OCI-LY3 (cell line): ENCODE data around the gene SCAF8.
"Not testable (repeated sequence)": the region's sequence is repeated elsewhere in the genome, so short reads cannot be mapped to it uniquely, and the experiment has no call there.

Experiments
- H2AFZ ChIP-seq: fragments of 200-600, 300-600 bp; shearing (Covaris generic); 2 replicates; pipeline ENCODE4 v1.6.0; 2014; ENCODE audit warnings: antibody characterized with exemption, low read depth, low read length
- H3K27ac ChIP-seq: fragments of 200-600, 300-600 bp; sonication (generic); 2 replicates; pipeline ENCODE4 v1.5.1; 2014; ENCODE audit warnings: mild to moderate bottlenecking, low read length, moderate library complexity, mixed read lengths
- H3K27me3 ChIP-seq: fragments of 200-600, 300-600 bp; sonication (generic); 2 replicates; pipeline ENCODE4 v1.6.1; 2014; ENCODE audit warnings: low read depth, low read length, mixed read lengths
- H3K36me3 ChIP-seq: fragments of 200-600, 300-600 bp; sonication (generic); replicated peaks from 2 replicates; pipeline ENCODE3; 2014; ENCODE audit warnings: low read depth, low read length, mixed read lengths
- H3K4me1 ChIP-seq: fragments of 300-600, 200-600 bp; sonication (generic); 2 replicates; pipeline ENCODE4 v1.6.1; 2014; ENCODE audit warnings: low read length, mixed read lengths
- H3K4me2 ChIP-seq: fragments of 200-600, 300-600 bp; sonication (generic); 2 replicates; pipeline ENCODE4 v1.6.1; 2014; ENCODE audit warnings: low read length, mixed read lengths
- H3K4me3 ChIP-seq: fragments of 300-600, 200-600 bp; sonication (generic); 2 replicates; pipeline ENCODE4 v1.5.1; 2014; ENCODE audit warnings: antibody characterized with exemption, mild to moderate bottlenecking, low read length, moderate library complexity
- H3K79me2 ChIP-seq: fragments of 300-600, 200-600 bp; shearing (Covaris generic); 2 replicates; pipeline ENCODE4 v1.6.1; 2014; ENCODE audit warnings: mild to moderate bottlenecking, low read length, mixed read lengths
- H3K9ac ChIP-seq: fragments of 300-600, 200-600 bp; shearing (Covaris generic); 2 replicates; pipeline ENCODE4 v1.6.0; 2014; ENCODE audit warnings: mild to moderate bottlenecking, low read length, moderate library complexity
- H3K9me3 ChIP-seq: fragments of 200-600, 300-600 bp; shearing (Covaris generic); 2 replicates; pipeline ENCODE4 v1.6.1; 2014; ENCODE audit warnings: low read length, mixed read lengths; ENCODE audit not compliant: insufficient read depth
- H4K20me1 ChIP-seq: fragments of 200-600, 300-600 bp; sonication (generic); 2 replicates; pipeline ENCODE4 v1.6.1; 2016; ENCODE audit warnings: low read length, mixed read lengths; ENCODE audit not compliant: insufficient read depth
- EZH2phosphoT487 ChIP-seq: fragments of 200-600 bp; shearing (Covaris generic); IDR thresholded peaks from 2 replicates; pipeline ENCODE4 v1.6.1; 2018; ENCODE audit warnings: antibody characterized with exemption, mixed run types, low read depth
- TF ChIP-seq, protein P1 (sequence below): fragments of 200-600, 300-600 bp; sonication (generic); IDR thresholded peaks from 2 replicates; pipeline ENCODE4 v1.5.1; 2014; ENCODE audit warnings: antibody characterized with exemption, low read length, low read depth

Gene SCAF8

DNA sequence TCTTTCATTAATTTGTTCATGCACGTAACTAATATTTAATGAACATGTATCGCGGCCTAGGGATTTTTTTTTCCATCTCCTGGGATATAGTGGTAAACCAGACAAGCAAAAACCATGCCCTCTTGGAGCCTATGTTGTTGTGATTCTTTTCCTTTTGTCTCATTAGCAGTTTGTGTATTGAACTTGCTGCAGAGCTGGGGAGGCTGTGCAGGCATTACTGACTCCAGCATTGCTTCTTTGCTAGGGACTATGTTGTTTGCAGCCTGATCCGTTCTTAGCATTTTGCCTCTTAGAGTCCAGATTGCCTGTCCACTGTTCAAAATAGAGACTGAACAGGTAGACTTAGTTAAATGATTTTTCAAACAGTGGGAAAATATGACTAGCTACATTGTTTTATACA, 9.7 kb downstream of the SCAF8 start:
- H3K36me3 ChIP-seq = no peaks in the 10 kb centered on the region
- no peak overlapping the region for H3K4me3 ChIP-seq
- no peak overlapping the region for H3K27ac ChIP-seq
- no peak overlapping the region for H3K9ac ChIP-seq
- no peaks in the 10 kb centered on the region for H3K9me3 ChIP-seq
- no peaks in the 10 kb centered on the region for H3K27me3 ChIP-seq
- peaks cover 94% of the 10 kb centered on the region for H4K20me1 ChIP-seq
- peaks cover 100% of the 10 kb centered on the region for H3K79me2 ChIP-seq
- H3K4me1 ChIP-seq = peaks cover 16% of the 10 kb centered on the region
- no peak overlapping the region for H2AFZ ChIP-seq
- TF ChIP-seq EZH2phosphoT487 = no peak
- TF ChIP-seq, protein P1, sequence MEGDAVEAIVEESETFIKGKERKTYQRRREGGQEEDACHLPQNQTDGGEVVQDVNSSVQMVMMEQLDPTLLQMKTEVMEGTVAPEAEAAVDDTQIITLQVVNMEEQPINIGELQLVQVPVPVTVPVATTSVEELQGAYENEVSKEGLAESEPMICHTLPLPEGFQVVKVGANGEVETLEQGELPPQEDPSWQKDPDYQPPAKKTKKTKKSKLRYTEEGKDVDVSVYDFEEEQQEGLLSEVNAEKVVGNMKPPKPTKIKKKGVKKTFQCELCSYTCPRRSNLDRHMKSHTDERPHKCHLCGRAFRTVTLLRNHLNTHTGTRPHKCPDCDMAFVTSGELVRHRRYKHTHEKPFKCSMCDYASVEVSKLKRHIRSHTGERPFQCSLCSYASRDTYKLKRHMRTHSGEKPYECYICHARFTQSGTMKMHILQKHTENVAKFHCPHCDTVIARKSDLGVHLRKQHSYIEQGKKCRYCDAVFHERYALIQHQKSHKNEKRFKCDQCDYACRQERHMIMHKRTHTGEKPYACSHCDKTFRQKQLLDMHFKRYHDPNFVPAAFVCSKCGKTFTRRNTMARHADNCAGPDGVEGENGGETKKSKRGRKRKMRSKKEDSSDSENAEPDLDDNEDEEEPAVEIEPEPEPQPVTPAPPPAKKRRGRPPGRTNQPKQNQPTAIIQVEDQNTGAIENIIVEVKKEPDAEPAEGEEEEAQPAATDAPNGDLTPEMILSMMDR = no peak
- H3K4me2 ChIP-seq = no peak overlapping the region

DNA sequence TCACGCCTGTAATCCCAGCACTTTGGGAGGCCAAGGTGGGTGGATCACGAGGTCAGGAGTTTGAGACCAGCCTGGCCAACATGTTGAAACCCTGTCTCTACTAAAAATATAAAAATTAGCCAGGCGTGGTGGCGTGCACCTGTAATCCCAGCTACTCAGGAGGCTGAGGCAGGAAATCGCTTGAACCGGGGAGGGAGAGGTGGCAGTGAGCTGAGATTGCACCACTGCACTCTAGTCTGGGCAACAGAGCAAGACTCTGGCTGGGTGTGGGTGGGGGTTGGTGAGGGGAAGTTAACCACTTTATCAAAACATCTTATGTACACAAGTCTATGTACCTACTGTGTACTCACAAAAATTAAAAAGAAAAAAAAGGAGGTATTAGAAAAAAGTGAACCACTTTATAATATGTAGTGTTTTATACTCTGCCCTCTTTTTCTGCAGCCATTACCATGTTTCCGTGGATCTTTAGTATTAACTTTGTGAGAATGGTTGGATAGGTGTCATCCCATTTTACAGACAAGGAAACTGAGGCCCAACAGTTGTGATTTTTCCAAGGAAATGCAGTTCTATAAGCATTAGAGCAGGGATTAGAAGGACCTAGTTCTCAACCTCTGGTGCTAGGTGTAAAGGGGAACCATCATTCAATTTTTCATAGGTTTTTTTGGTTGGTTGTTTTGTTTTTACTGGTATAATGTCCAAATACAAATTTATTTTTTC, 11.0 kb downstream of the SCAF8 start:
- H3K4me3 ChIP-seq, H3K27ac ChIP-seq, H3K4me1 ChIP-seq, H3K4me2 ChIP-seq, H3K9me3 ChIP-seq, H3K36me3 ChIP-seq, H3K9ac ChIP-seq, H3K27me3 ChIP-seq, H2AFZ ChIP-seq: not testable (repeated sequence)
- Histone ChIP-seq H4K20me1 (peaks cover 95% of the 10 kb centered on the region), H3K79me2 (peaks cover 100% of the 10 kb centered on the region)

DNA sequence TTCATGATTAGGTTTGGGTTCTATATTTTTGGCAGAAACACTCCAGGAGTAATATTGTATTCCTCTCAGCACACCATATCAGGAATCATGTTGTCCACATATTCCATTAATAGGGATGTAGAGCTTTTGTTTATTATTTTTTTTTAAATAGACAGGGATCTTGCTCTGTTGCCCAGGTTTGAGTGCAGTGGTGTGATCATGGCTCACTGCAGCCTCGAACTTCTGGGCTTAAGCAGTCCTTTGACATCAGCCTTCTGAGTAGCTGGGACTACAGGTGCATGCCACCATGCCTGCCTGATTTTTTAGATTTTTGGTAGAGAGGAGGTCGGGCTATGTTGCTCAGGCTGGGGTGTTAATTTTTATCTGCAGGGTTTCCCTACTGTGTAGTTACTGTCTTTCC, 12.0 kb downstream of the SCAF8 start:
- peaks cover 100% of the 10 kb centered on the region for H3K79me2 ChIP-seq
- no peak overlapping the region for H3K27ac ChIP-seq
- H2AFZ ChIP-seq = no peak overlapping the region
- peaks cover 5% of the 10 kb centered on the region; the same call in 1 of the 2 replicates for H3K4me1 ChIP-seq
- peaks cover 95% of the 10 kb centered on the region for H4K20me1 ChIP-seq
- H3K9ac ChIP-seq = no peak overlapping the region
- no peaks in the 10 kb centered on the region for H3K27me3 ChIP-seq
- no peak overlapping the region for H3K4me2 ChIP-seq
- H3K9me3 ChIP-seq = no peaks in the 10 kb centered on the region
- H3K36me3 ChIP-seq = no peaks in the 10 kb centered on the region
- no peak for TF ChIP-seq EZH2phosphoT487
- H3K4me3 ChIP-seq = no peak overlapping the region

DNA sequence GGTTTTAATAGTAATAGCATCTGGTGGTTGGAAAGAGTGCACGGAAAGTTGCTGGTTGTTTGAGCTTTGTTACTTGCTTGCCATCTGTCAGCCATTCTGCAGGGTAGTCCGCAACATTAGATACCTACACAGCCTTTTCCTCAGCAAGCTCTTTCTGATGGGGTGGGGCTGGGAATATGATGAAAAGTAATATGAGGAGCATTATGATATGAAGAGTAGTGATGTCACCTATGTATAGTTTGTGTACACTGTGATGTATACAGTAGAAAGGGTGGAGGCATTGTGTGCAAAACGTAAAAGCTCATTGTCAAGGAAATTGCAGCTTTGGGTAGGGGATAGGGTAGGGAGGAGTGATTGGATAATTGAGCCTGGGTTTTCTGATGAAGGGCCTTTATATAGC, 16.1 kb downstream of the SCAF8 start:
- TF ChIP-seq, protein P1 = no peak
- no peak for TF ChIP-seq EZH2phosphoT487
- Histone ChIP-seq H4K20me1 (peaks cover 84% of the 10 kb centered on the region), H3K27me3 (no peaks in the 10 kb centered on the region)

DNA sequence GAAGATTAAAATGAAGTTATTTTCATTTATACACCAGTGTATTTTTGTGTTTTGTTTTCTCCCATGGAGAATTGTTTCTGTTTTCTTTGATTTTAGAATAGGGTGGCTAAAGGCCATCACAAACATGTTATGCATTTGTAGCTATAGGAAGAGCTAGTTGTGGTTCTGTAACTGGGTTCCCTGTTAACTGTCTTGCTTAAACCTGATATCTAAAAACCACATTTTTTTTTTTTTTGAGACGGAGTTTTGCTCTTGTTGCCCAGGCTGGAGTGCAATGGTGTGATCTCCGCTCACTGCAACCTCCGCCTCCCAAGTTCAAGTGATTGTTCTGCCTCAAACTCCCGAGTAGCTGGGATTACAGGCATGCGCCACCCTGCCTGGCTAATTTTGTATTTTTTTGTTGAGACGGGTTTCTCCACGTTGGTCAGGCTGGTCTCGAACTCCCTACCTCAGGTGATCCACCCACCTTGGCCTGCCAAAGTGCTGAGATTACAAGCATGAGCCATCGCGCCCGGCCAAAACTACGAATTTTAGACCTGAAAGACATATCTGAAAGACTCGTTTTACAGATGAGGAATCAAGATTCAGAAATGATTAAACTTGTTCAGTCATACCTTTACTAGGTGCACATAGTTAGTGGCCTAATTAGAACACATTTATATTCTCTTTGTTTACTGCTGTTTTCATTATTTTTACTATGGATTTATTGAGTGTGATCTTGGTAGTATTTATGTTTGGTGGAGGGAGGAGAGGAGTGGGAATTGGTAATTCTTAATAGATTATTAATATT, 18.0 kb downstream of the SCAF8 start:
- Histone ChIP-seq H3K9me3 (no peaks in the 10 kb centered on the region), H2AFZ (no peak overlapping the region), H3K36me3 (no peaks in the 10 kb centered on the region), H3K9ac (no peak overlapping the region), H3K4me3 (no peak overlapping the region), H4K20me1 (peaks cover 78% of the 10 kb centered on the region), H3K27ac (no peak overlapping the region), H3K27me3 (no peaks in the 10 kb centered on the region), H3K79me2 (peaks cover 100% of the 10 kb centered on the region), H3K4me2 (0 out of 2 replicates have a peak overlapping the region, but pooled peaks have one; percentile 6), H3K4me1 (peaks cover 17% of the 10 kb centered on the region)
- TF ChIP-seq EZH2phosphoT487 = no peak
- TF ChIP-seq, protein P1 = no peak

More for the DNA sequence above, 16.1 kb downstream of the SCAF8 start:
- Histone ChIP-seq H3K4me2 (no peak overlapping the region), H2AFZ (no peak overlapping the region), H3K4me3 (no peak overlapping the region), H3K4me1 (peaks cover 17% of the 10 kb centered on the region), H3K9me3 (no peaks in the 10 kb centered on the region), H3K36me3 (no peaks in the 10 kb centered on the region), H3K9ac (no peak overlapping the region), H3K27ac (no peak overlapping the region), H3K79me2 (peaks cover 100% of the 10 kb centered on the region)
